HAP-1 (cell line): Measurements from ENCODE around the gene TPCN2.

Source experiments
- DNase-seq, 2 experiments: peaks; one replicate each; pipeline ENCODE4 v3.0.0-alpha.2; 2016 to 2020; ENCODE audit warnings: low spot score in 2 of 2
- H3K27me3 ChIP-seq: fragments of 250-450 bp; sonication (Bioruptor Pico); 2 replicates; pipeline ENCODE4 v1.5.1; 2020; ENCODE audit warnings: low read depth, mild to moderate bottlenecking, moderate library complexity
- H3K36me3 ChIP-seq: fragments of 250-450 bp; sonication (Bioruptor Pico); replicated peaks from 2 replicates; pipeline ENCODE4 v1.5.1; 2020; ENCODE audit warnings: mild to moderate bottlenecking
- H3K4me1 ChIP-seq: fragments of 250-450 bp; sonication (Bioruptor Pico); 2 replicates; pipeline ENCODE4 v1.5.1; 2020; ENCODE audit warnings: mild to moderate bottlenecking
- H3K4me3 ChIP-seq: fragments of 250-450 bp; sonication (Bioruptor Pico); 2 replicates; pipeline ENCODE4 v1.5.1; 2020; ENCODE audit warnings: mild to moderate bottlenecking, moderate library complexity
- H3K9me3 ChIP-seq: fragments of 250-450 bp; sonication (Bioruptor Pico); 2 replicates; pipeline ENCODE4 v1.5.1; 2020; ENCODE audit warnings: mild to moderate bottlenecking, moderate library complexity
- in situ Hi-C: fragments of 300-500 bp; cut with MboI; formaldehyde crosslinking; loops from 3 replicates; pipeline ENCODE4 v1.14.3; 2020; ENCODE audit warnings: low sequenced_read_pairs, inconsistent platforms, mixed read lengths

Gene TPCN2

DNA sequence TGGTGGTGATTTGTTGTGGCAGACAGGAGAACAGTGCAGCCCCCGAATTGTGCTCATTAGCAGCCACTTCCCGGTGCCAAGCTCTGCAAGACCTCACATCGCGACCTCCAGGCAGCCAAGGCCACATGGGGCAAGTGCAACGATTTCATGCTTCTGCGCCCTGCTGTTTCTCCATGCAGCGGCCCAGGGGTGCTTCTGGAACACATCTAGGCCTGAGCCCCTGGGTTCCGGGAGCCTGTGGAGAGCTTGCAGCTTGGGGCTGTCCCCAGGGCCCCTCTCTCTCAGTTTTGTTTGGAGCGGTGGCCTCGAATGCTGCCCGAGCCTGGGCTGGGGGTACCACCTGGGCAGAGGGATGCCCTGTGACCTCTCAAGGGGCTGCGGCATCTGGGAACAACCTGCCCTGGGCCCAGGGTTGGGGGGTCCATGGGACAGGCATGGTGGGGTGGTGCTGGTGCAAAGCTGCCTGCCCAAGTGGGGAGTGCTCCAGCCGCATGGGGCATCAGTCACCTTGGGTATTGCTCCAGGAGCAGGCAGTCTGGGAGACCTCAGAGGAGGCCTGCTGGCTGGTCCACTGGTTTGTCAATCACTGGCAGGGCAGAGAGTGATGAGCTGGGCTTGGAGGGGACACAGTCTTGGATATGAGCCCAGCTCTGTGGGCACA, 51.9 kb downstream of the TPCN2 start:
- Histone ChIP-seq H3K36me3 (no peaks in the 10 kb centered on the region), H3K4me3 (no peak overlapping the region), H3K27me3 (peaks cover 4% of the 10 kb centered on the region; the same call in 1 of the 2 replicates), H3K4me1 (no peaks in the 10 kb centered on the region), H3K9me3 (no peaks in the 10 kb centered on the region)
- in situ Hi-C loops = no loop called here
- DNase-seq = no peak

DNA sequence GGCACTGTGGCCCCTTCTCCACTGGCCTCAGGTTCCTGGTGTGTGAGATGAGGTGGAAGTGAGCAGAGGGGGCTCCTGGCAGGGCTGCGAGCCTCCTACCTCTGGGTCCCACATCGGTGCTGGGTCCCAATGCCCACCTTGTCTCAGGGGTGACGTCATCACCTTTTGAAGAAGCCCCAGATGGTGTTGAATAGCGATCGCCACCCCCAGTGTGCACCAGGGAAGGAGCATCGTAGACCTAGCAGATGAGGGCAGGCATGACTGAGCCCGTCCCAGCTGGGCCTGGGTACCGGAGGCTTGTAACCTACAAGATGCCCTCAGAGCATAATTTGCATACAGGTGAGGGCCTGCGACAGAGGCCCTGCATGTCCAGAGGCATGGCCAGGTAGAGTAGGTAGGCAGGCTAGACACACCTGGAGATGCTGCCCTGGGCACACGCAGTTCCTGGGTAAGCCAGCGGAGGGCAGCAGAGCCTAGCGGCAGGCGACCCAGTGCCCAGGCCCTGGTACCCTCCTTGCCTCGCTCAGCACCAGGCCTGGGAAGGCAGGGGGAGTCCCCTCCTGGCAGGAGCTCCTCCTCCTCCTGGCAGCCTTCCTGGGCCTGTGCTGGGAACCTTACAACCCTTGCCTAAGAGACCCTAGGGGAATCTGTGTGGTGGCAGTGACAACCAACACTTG, 52.5 kb downstream of the TPCN2 start:
- in situ Hi-C loops = no loop called here
- peak; percentile 25 to 75 for DNase-seq
- peaks cover 4% of the 10 kb centered on the region; the same call in 1 of the 2 replicates for H3K27me3 ChIP-seq

DNA sequence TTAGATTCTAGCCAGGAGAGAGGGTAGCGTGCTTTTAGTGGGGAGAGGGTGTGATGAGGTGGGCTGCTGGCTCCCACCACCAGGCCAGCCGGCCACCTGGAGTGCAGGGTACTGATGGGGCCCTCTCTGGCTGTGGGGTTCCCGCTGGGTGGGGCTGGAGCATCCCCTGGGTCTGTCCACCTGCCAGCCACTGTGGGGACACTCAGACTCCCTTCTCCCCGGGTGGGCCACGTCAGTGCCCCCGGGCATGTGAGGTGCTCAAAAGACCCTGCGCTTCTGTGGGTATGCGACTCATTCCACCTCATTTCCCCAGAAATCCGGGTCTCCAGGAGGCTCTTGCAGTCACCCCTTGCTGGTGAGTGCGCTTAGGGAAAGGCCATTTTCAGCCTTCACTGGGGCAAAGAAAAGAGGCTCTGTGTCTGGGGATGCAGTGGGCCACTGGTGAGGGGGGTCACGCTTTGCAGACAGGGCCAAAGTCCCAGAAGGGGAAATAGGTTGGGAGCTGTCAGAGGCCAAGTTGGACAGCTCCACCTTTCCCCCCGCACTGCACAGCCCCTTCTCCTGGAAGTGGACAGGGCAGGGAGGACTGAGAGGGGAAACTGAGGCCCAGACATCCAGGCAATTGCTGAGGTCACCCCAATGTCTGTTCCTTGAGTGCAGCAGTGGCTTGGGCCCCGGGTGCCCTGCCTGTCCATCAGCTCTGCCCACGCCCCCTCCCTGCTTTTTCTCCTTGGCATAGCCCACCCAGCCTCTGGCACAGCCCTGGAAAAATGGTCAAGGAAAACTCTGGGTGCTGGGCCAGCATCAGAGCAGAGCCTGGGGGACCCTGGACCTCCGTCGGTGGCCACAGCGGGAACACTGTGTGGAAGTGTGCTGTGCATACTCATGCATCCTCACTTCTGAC, 53.3 kb downstream of the TPCN2 start:
- no peak for DNase-seq
- H3K27me3 ChIP-seq = peaks cover 4% of the 10 kb centered on the region; the same call in 1 of the 2 replicates
- no peak overlapping the region for H3K4me3 ChIP-seq
- in situ Hi-C loops = no loop called here
- H3K9me3 ChIP-seq = no peaks in the 10 kb centered on the region
- no peaks in the 10 kb centered on the region for H3K4me1 ChIP-seq
- no peaks in the 10 kb centered on the region for H3K36me3 ChIP-seq

More for the DNA sequence above, 52.5 kb downstream of the TPCN2 start:
- H3K36me3 ChIP-seq = no peaks in the 10 kb centered on the region
- H3K4me1 ChIP-seq = no peaks in the 10 kb centered on the region
- no peak overlapping the region for H3K4me3 ChIP-seq
- no peaks in the 10 kb centered on the region for H3K9me3 ChIP-seq

GRCh38 chr11:69102732-69103615, 54.2 kb downstream of the TPCN2 start:
- Histone ChIP-seq H3K27me3 (peaks cover 4% of the 10 kb centered on the region; the same call in 1 of the 2 replicates), H3K4me3 (no peak overlapping the region), H3K9me3 (no peaks in the 10 kb centered on the region), H3K4me1 (no peaks in the 10 kb centered on the region), H3K36me3 (no peaks in the 10 kb centered on the region)
- DNase-seq = no peak
- in situ Hi-C loops = no loop called here

DNA sequence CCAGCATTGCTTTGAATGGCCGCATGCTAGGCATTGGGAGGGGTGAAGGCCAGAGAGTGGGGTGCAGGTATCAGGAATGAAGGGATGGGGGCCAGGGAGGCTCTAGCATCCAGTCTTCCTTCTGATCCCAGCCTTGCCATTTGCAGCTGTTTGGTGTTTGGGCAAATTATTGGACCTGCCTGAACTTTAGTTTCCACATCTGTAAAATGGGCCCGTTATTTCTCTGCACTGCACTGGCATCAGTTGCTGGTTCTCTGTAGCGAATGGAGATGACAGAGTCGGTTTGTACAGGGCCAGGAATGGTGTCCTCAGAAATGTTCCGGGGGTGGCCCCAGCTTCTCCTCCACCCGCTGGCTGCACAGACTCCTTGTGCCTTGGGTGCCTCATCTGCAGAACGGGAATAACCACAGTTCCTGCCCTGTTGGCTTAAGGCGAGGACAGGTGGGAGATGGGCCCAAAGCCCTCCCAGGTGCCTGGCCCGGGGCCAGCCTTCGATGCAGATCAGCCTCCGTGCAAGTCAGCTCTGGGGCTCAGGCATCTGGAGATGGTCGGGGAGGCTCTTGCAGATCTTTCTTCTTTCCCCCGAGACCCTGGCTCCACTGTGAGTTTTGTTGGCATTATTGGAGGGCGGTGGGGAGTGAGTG, 55.6 kb downstream of the TPCN2 start:
- DNase-seq = no peak
- no peaks in the 10 kb centered on the region for H3K9me3 ChIP-seq
- H3K4me1 ChIP-seq = no peaks in the 10 kb centered on the region
- peaks cover 4% of the 10 kb centered on the region; the same call in 1 of the 2 replicates for H3K27me3 ChIP-seq
- H3K36me3 ChIP-seq = no peaks in the 10 kb centered on the region
- H3K4me3 ChIP-seq = no peak overlapping the region
- in situ Hi-C loops = no loop called here

GRCh38 chr11:69104856-69105395, 56.2 kb downstream of the TPCN2 start:
- H3K4me3 ChIP-seq = no peak overlapping the region
- peaks cover 4% of the 10 kb centered on the region; the same call in 1 of the 2 replicates for H3K27me3 ChIP-seq
- H3K36me3 ChIP-seq = no peaks in the 10 kb centered on the region
- H3K9me3 ChIP-seq = no peaks in the 10 kb centered on the region
- in situ Hi-C loops = loop anchor here (5.0 kb wide), 1 partner anchor 537 kb away; the partner anchor contains the start of gene CCND1
- DNase-seq = no peak
- H3K4me1 ChIP-seq = no peaks in the 10 kb centered on the region

- DNase-seq = no peak
- Histone ChIP-seq H3K4me3 (no peak overlapping the region), H3K9me3 (no peaks in the 10 kb centered on the region), H3K4me1 (no peaks in the 10 kb centered on the region), H3K36me3 (no peaks in the 10 kb centered on the region), H3K27me3 (peaks cover 4% of the 10 kb centered on the region; the same call in 1 of the 2 replicates)
- in situ Hi-C loops = loop anchor here (5.0 kb wide), 1 partner anchor 537 kb away; the partner anchor contains the start of gene CCND1
Measured at GRCh38 chr11:69105461-69106030, 56.8 kb downstream of the TPCN2 start.

DNA sequence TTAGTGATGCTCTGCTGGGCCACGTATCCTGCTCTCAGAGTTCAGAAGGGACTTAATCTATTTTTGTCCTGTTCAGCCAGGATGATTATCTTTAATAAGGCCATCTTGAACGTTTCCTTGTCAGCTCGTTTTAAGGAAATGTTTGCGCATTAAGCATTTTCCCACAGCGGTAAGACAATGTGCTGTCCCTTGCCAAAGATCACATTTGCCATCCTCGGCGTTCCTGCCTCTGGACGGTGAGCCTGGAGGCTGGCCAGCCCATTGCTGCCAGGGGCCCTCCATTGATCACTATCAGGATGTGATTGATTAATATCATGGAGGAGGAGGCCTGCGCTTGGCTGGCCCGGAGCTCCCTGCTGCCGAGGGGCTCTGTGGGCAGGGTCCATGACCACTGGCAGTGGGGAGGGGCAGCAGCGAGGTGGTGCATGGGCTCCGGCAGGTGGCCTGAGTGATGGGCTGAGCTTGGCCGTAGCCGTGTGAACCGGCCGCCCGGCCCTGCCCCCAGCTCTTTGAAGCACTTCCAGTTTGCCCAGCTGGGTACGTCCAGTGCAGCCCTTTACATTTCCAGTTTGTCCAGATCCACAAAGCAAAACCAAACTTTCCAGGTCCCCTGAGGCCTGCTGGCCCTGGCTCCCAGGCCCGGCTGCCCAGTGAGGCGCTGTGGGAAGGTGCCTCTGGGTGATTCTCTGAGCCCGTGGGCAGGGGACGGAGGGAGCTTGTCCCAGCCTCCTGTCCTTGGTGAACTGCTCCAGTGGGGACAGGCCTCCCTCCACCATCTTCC, 57.5 kb downstream of the TPCN2 start:
- no peaks in the 10 kb centered on the region for H3K9me3 ChIP-seq
- no peaks in the 10 kb centered on the region for H3K4me1 ChIP-seq
- in situ Hi-C loops = loop anchor here (5.0 kb wide), 1 partner anchor 536 kb away; the partner anchor contains the start of gene CCND1
- H3K36me3 ChIP-seq = no peaks in the 10 kb centered on the region
- DNase-seq = no peak
- H3K27me3 ChIP-seq = peaks cover 4% of the 10 kb centered on the region; the same call in 1 of the 2 replicates
- H3K4me3 ChIP-seq = no peak overlapping the region

- Histone ChIP-seq H3K27me3 (peaks cover 4% of the 10 kb centered on the region; the same call in 1 of the 2 replicates), H3K4me3 (no peak overlapping the region), H3K36me3 (no peaks in the 10 kb centered on the region), H3K4me1 (no peaks in the 10 kb centered on the region), H3K9me3 (no peaks in the 10 kb centered on the region)
- no peak for DNase-seq
- in situ Hi-C loops = loop anchor here (5.0 kb wide), 1 partner anchor 535 kb away; the partner anchor contains the start of gene CCND1
Measured at GRCh38 chr11:69107413-69107812, 58.7 kb downstream of the TPCN2 start.

DNA sequence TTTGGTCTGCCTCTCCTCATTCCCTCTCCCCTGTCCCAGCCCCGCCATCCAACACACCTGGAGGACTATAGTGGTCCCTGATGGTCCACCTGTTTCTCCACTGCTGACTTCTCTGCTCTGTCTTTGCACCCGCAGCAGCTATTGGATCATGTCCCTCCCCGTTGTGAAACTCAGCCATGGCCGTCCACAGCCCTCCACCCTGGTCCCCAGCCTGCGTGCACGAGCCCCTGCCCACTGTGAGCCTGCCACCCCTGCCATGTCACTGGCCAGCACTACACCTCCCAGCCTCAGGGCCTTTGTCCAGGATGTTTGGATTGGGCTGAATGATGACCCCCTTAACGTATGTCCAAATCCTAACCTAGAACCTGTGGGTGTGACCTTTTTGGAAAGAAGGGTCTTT, 59.3 kb downstream of the TPCN2 start:
- H3K4me1 ChIP-seq = no peaks in the 10 kb centered on the region
- no peak overlapping the region for H3K4me3 ChIP-seq
- H3K36me3 ChIP-seq = no peaks in the 10 kb centered on the region
- no peak for DNase-seq
- no peaks in the 10 kb centered on the region for H3K9me3 ChIP-seq
- in situ Hi-C loops = loop anchor here (5.0 kb wide), 1 partner anchor 534 kb away; the partner anchor contains the start of gene CCND1
- H3K27me3 ChIP-seq = peaks cover 2% of the 10 kb centered on the region; the same call in 1 of the 2 replicates

DNA sequence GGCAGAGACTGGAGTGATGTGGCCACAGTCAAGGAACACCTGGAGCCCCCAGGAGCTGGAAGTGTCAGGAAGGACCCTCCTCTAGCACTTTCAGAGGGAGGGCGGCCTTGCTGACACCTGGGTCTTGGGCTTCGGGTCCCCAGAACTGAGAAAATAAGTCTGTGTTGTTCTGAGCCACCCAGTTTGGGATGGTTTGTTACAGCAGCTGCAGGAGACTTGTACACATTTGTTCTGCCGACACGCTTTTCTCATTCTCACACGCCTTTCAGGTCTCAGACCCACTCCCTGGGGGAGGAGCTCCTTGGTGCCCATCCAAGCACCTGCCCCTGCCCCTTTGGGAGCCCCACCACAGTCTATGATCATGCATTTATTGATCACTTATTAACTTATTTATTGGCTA, 59.8 kb downstream of the TPCN2 start:
- Histone ChIP-seq H3K27me3 (no peaks in the 10 kb centered on the region; the same call in 1 of the 2 replicates), H3K4me1 (no peaks in the 10 kb centered on the region), H3K9me3 (no peaks in the 10 kb centered on the region), H3K36me3 (no peaks in the 10 kb centered on the region), H3K4me3 (no peak overlapping the region)
- in situ Hi-C loops = loop anchor here (5.0 kb wide), 1 partner anchor 534 kb away; the partner anchor contains the start of gene CCND1
- DNase-seq = no peak
